Immature natural killer cell (primary cell): ENCODE results near the gene MRPL51. TPM values are rescaled to one million over a fixed set of nuclear protein-coding genes. Genes with fewer than 3 reads are reported as not detected.
"Not testable (repeated sequence)": the region's sequence is repeated elsewhere in the genome, so short reads cannot be mapped to it uniquely, and the experiment has no call there.

Experiments used
- DNase-seq, 3 donors: peaks; one replicate each; pipeline ENCODE4 v3.0.0; 2022; ENCODE audit warnings: mixed read lengths in 1 of 3
- H3K27ac Mint-ChIP-seq, 6 donors: one replicate each; pipeline ENCODE4 v1.8.0; 2020; ENCODE audit warnings: mixed read lengths in 6 of 6, mild to moderate bottlenecking in 5 of 6, inconsistent platforms in 4 of 6, moderate library complexity in 3 of 6
- H3K27me3 Mint-ChIP-seq, 3 donors: one replicate each; pipeline ENCODE4 v1.8.0; 2020 to 2021; ENCODE audit warnings: low read depth in 3 of 3, mild to moderate bottlenecking in 3 of 3, mixed read lengths in 3 of 3, moderate library complexity in 3 of 3, inconsistent platforms in 1 of 3
- H3K36me3 Mint-ChIP-seq, 3 donors: one replicate each; pipeline ENCODE4 v1.8.0; 2020; ENCODE audit warnings: mixed read lengths in 3 of 3, inconsistent platforms in 2 of 3, mild to moderate bottlenecking in 2 of 3
- H3K4me1 Mint-ChIP-seq, 2 donors: one replicate each; pipeline ENCODE4 v1.8.0; 2020; ENCODE audit warnings: inconsistent platforms in 2 of 2, mild to moderate bottlenecking in 2 of 2, mixed read lengths in 2 of 2, moderate library complexity in 1 of 2
- H3K4me3 Mint-ChIP-seq, 5 donors: one replicate each; pipeline ENCODE4 v1.8.0; 2020; ENCODE audit warnings: mild to moderate bottlenecking in 5 of 5, mixed read lengths in 5 of 5, inconsistent platforms in 3 of 5, moderate library complexity in 3 of 5
- H3K9me3 Mint-ChIP-seq, 6 donors: one replicate each; pipeline ENCODE4 v1.8.0; 2020; ENCODE audit warnings: mild to moderate bottlenecking in 6 of 6, mixed read lengths in 6 of 6, inconsistent platforms in 4 of 6, moderate library complexity in 3 of 6
- polyA plus RNA-seq, 3 donors: library from polyadenylated mRNA; unstranded; fragments of 300-500 nt; fragmentation: Illumina TruSeq; gene quantifications; one replicate each; pipeline ENCODE4 v1.2.3, GENCODE V29; 2021

Gene MRPL51
- polyA plus RNA-seq, 3 donors from 2014 or later = 240 to 280 (median 248) TPM

DNA sequence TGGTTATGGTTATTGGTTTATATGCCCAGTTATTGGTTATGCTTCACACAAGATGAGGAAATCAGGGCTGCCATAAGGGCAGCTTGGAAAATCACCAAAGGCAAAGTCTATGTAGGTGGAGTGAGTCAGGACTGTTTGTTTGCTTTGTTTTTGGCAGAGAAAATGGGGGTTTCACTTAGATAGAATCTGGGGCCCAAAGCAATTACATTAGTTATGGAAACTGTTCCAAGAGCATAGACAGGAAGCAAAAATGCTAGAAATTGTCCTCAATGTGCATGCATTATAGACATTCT, 24.8 kb downstream of the MRPL51 start:
- Mint-ChIP-seq H3K9me3 (no peaks in the 10 kb centered on the region), H3K4me3 (peak overlapping the region; percentile 87 to 93 (median 91)), H3K4me1 (peaks cover 57 to 76% of the 10 kb centered on the region in 2 donors), H3K27ac (peak overlapping the region; percentile 59 to 85 (median 68)), H3K36me3 (peaks cover 12 to 22% (median 21%) of the 10 kb centered on the region in 3 donors), H3K27me3 (peaks cover 2 to 14% (median 11%) of the 10 kb centered on the region in 3 donors)
- DNase-seq = no peak

DNA sequence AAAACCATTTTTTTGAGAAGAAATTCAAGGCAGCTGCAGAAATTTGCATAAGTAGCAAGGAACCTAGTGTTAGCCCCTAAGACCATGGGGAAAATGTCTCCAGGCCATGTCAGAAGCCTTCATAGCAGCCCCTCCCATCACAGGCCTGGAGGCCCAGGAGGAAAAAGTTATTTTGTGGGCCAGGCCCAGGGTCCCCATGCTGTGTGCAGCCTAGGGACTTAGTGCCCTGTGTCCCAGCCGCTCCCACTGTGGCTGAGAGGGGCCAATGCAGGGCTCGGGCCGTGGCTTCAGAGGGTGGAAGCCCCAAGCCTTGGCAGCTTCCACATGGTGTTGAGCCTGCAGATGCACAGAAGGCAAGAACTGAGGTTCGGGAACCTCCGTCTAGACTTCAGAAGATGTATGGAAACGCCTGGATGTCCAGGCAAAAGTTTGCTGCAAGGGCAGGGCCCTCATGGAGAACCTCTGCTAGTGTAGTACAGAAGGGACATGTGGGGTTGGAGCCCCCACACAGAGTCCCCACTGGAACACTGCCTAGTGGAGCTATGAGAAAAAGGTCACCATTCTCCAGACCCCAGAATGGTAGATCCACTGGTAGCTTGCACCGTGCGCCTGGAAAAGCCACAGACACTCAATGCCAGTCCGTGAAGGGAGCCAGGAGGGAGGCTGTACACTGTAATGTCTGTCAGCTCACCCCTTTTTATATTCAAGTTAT, 25.3 kb downstream of the MRPL51 start:
- Mint-ChIP-seq H3K27me3 (peaks cover 2 to 15% (median 14%) of the 10 kb centered on the region in 3 donors), H3K27ac (peak overlapping the region in 5 of 6 donors; percentile 59 to 80 (median 72)), H3K4me1 (peaks cover 62 to 82% of the 10 kb centered on the region in 2 donors), H3K36me3 (peaks cover 15 to 26% (median 26%) of the 10 kb centered on the region in 3 donors), H3K4me3 (peak overlapping the region; percentile 30 to 93 (median 87))
- H3K9me3 Mint-ChIP-seq, DNase-seq: not testable (repeated sequence)

DNA sequence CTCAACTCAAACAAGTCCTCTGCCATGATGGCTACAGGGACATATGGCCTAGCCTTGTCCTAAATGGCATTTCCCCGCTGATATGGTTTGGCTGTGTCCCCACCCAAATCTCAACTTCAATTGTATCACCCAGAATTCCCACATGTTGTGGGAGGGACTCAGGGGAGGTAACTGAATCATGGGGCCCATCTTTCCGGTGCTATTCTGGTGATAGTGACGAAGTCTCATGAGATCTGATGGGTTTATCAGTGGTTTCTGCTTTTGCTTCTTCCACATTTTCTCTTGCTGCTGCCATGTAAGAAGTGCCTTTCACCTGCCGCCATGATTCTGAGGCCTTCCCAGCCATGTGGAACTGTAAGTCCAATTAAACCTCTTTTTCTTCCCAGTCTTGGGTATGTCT, 26.3 kb downstream of the MRPL51 start:
- not testable (repeated sequence) for H3K9me3 Mint-ChIP-seq, H3K4me3 Mint-ChIP-seq, DNase-seq
- peak overlapping the region in 5 of 6 donors; percentile 6 to 86 (median 40) for H3K27ac Mint-ChIP-seq
- H3K27me3 Mint-ChIP-seq = peaks cover 6 to 20% (median 17%) of the 10 kb centered on the region in 3 donors
- peaks cover 21 to 34% (median 33%) of the 10 kb centered on the region in 3 donors for H3K36me3 Mint-ChIP-seq
- peaks cover 72 to 91% of the 10 kb centered on the region in 2 donors for H3K4me1 Mint-ChIP-seq

DNA sequence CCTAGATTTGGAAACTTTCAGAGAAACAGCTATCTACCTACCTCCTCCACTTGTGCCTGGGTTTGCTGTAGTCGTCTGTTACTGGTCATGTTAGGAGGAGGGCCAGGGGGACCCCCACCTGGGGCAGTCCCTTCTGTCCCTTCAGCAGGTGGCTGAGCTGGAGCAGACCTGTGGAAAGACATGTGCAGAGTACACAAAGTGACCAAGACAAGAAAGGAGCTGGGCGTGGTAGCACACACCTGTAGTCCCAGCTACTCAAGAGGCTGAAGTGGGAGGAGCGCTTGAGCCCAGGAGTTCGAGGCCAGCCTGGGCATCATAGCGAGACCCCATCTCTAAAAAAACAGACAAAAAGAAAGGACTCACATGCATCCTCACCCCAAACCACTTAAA, 26.9 kb downstream of the MRPL51 start:
- Mint-ChIP-seq H3K27ac (peak overlapping the region in 4 of 6 donors; percentile 6 to 86 (median 50)), H3K27me3 (peaks cover 7 to 21% (median 17%) of the 10 kb centered on the region in 3 donors), H3K4me3 (no peak overlapping the region), H3K36me3 (peaks cover 22 to 39% (median 35%) of the 10 kb centered on the region in 3 donors), H3K9me3 (no peaks in the 10 kb centered on the region), H3K4me1 (peaks cover 75 to 93% of the 10 kb centered on the region in 2 donors)
- DNase-seq = no peak

DNA sequence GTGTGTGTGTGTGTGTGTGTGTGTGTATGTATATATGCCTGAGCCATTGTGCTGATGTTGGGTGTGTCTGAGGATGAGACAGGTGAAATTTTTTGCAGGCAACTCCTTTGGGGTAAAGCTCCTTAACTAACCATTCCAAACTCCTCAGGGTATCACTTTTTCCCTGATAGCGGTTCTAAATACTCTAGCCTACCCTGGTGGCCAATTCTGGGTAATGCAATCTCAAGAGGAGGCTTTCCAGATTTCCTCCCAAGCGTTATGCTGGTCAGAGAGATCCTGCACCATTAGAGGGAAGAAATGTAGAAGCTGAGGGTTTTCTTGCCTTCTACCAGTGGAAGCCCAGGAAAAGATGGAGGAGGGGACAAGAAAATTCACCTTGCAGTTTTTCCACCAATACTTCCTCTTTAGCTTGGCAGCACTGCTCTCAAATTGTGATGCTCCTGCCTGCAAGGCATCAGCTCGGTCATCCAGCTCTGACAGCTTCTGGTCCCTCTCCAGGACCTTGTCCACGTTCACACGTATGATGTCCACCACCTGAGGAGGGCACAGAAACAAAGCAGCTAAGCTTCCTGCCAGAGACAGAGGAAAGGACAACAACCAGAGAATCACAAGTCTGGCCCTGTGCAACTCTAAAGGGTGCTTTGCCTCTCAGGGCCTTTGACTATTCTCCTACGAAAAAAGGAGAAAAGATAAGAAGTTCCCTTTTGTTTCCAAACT, 27.4 kb downstream of the MRPL51 start:
- no peaks in the 10 kb centered on the region for H3K9me3 Mint-ChIP-seq
- peaks cover 77 to 93% of the 10 kb centered on the region in 2 donors for H3K4me1 Mint-ChIP-seq

DNA sequence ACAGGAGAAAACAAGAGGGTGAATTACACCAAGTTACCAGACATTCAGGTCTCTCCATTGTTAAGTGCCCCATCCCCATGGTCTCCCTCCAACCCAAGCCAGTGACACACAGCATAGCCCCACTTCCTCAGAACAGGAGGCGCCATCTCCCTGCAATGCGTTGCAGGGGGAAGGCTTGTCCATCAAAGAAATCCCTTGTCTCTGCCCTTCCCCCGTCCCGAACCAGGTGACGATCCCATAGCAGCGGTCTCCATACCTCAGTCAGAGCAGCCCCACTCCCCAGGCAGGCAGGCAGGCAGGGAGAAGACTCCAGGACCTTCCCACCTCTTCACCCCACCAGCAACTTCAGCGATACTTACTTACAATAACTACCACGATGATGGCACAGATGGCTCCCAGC, 28.5 kb downstream of the MRPL51 start:
- peaks cover 27 to 45% (median 40%) of the 10 kb centered on the region in 3 donors for H3K36me3 Mint-ChIP-seq
- no peaks in the 10 kb centered on the region for H3K9me3 Mint-ChIP-seq
- H3K4me1 Mint-ChIP-seq = peaks cover 73 to 90% of the 10 kb centered on the region in 2 donors
- DNase-seq = no peak
- H3K27me3 Mint-ChIP-seq = peaks cover 6 to 11% (median 8%) of the 10 kb centered on the region in 3 donors
- H3K4me3 Mint-ChIP-seq = peak overlapping the region; percentile 41 to 82 (median 48)
- peak overlapping the region; percentile 97 to 100 (median 99) for H3K27ac Mint-ChIP-seq

More for the DNA sequence above, 27.4 kb downstream of the MRPL51 start:
- DNase-seq = peak; percentile 53 to 58 (median 57)
- Mint-ChIP-seq H3K27ac (peak overlapping the region; percentile 86 to 97 (median 93)), H3K27me3 (peaks cover 6 to 17% (median 16%) of the 10 kb centered on the region in 3 donors), H3K36me3 (peaks cover 27 to 44% (median 40%) of the 10 kb centered on the region in 3 donors), H3K4me3 (peak overlapping the region; percentile 39 to 70 (median 47))

DNA sequence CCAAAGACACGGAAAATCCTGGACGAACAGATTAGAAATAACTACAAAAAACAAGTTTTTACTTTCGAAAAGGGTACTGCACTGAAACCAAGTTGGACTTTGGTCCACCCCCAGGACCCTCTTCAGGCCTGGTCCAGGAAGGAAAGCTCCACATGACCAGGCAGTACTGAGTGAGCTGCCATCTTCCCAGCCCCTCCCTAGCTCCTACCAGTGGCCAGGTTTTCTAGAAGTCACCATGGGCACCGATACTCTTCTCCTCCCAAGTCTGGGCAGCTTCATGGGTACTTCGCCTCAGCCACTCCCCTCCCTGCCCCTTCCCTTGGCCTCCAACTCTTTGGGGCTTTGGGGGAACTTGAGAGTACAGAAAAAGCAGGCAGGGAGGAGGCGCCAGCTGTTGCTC, 29.2 kb downstream of the MRPL51 start:
- H3K27me3 Mint-ChIP-seq = peaks cover 6 to 9% (median 8%) of the 10 kb centered on the region in 3 donors
- H3K36me3 Mint-ChIP-seq = peaks cover 30 to 51% (median 46%) of the 10 kb centered on the region in 3 donors
- H3K9me3 Mint-ChIP-seq = no peaks in the 10 kb centered on the region
- peaks cover 68 to 90% of the 10 kb centered on the region in 2 donors for H3K4me1 Mint-ChIP-seq
- H3K27ac Mint-ChIP-seq = peak overlapping the region; percentile 97 to 100 (median 99)
- DNase-seq = no peak
- H3K4me3 Mint-ChIP-seq = peak overlapping the region; percentile 68 to 87 (median 80)

DNA sequence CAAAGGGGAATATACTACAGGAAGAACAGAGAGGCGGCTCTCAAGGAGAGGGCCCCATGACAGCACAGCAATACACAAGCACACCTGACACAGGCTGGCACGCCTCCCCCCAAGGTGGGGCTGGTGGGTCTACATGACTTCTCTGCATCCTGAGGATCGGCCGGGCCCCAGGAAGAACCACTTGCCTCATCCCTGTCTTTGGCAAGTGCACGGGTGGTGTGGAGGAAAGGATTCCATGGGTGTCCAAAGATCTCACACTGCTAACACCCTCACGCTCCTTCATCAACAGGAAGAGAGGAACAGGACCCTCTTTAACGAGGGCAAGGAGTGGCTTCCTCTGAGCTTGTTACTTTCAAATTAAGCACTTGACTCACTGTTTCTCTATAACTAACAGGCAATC, 29.8 kb downstream of the MRPL51 start:
- Mint-ChIP-seq H3K27me3 (peaks cover 6 to 13% (median 8%) of the 10 kb centered on the region in 3 donors), H3K4me3 (peak overlapping the region; percentile 68 to 87 (median 80)), H3K4me1 (peaks cover 64 to 88% of the 10 kb centered on the region in 2 donors), H3K9me3 (no peaks in the 10 kb centered on the region), H3K36me3 (peaks cover 37 to 58% (median 52%) of the 10 kb centered on the region in 3 donors), H3K27ac (peak overlapping the region; percentile 97 to 100 (median 99))
- DNase-seq = peak in 1 of 3 donors; percentile 24

DNA sequence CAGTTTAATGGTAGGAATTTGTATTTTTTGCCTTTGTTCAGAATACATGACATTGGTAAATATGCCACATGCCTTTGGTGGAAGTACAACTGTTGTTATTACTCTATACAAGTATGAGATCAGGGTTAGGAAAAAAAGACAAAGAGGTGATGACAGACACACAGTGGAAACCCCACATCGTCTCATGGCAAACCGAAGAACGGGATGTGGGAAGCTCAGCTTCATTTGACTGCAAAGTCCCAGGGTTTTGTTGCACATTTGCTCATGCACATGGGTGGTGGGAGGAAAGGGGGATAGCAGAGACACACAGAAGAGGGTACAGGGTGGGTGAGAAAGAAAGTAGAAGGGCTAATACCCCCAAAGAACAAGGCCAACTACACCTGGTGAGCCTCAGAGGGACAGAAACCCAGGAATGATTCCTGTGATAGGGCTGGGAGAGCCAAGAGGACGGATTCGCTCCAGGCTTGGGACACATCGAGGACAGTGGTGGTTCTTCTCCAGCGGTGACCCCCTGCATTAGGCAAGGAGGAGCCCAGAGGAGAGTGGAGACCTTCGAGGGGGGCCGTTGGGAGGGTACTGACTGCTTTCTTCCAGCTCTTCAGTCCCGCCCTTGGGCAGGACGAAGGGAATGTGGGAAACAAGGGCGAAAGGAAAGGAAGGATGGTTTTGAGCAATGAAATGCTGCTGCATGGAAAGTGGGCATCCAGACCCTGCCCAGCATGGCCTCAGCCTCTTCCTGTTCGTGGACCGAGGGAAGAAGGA, 30.6 kb downstream of the MRPL51 start:
- Mint-ChIP-seq H3K9me3 (no peaks in the 10 kb centered on the region), H3K36me3 (peaks cover 38 to 62% (median 52%) of the 10 kb centered on the region in 3 donors), H3K27ac (peak overlapping the region; percentile 97 to 100 (median 99)), H3K27me3 (peaks cover 6 to 13% (median 8%) of the 10 kb centered on the region in 3 donors), H3K4me1 (peaks cover 60 to 81% of the 10 kb centered on the region in 2 donors), H3K4me3 (peak overlapping the region; percentile 71 to 87 (median 80))
- no peak for DNase-seq

DNA sequence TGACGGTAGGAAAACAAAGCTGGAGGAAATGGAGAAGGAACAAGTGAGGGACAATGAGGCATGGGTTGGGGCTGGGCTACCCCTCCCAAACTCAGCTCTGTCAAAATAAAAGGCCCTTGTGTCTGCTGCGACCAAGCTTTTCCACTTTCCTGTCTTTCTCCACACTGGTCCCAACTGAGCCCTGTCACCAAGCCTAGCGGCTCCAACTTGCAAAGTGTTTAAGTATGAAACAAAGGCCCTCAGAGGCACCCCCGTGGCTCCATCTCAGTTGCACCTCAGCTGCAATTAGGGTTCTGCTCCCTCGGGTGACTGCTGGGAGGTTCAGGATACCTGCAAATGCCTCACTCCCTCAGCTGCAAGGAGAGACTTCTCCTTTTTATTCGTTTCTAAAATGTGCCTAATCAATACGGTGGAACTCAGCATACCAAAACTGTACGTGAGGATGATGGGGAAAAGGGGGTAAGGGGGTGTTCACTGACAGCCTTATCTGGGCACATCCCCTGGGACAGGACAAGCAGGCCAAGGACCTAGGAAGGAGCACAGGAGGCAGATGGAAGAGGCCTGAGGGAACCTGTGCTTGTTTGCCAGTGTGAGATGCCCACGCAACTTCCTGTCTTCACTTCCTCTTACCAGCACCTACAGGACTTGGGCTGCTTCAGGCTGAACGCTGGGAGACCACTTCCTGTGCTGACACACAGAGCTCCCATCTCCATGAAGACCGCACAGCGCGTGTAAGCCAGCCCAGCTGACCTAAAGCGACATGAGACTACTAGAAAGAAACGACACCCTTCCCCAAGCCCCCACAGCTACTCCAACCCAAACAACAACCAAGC, 31.4 kb downstream of the MRPL51 start:
- peaks cover 35 to 68% (median 52%) of the 10 kb centered on the region in 3 donors for H3K36me3 Mint-ChIP-seq
- peak; percentile 87 to 89 (median 87) for DNase-seq
- no peaks in the 10 kb centered on the region for H3K9me3 Mint-ChIP-seq
- peak overlapping the region; percentile 97 to 100 (median 99) for H3K27ac Mint-ChIP-seq
- peak overlapping the region; percentile 71 to 87 (median 80) for H3K4me3 Mint-ChIP-seq
- H3K27me3 Mint-ChIP-seq = peaks cover 6 to 13% (median 8%) of the 10 kb centered on the region in 3 donors
- H3K4me1 Mint-ChIP-seq = peaks cover 56 to 73% of the 10 kb centered on the region in 2 donors

DNA sequence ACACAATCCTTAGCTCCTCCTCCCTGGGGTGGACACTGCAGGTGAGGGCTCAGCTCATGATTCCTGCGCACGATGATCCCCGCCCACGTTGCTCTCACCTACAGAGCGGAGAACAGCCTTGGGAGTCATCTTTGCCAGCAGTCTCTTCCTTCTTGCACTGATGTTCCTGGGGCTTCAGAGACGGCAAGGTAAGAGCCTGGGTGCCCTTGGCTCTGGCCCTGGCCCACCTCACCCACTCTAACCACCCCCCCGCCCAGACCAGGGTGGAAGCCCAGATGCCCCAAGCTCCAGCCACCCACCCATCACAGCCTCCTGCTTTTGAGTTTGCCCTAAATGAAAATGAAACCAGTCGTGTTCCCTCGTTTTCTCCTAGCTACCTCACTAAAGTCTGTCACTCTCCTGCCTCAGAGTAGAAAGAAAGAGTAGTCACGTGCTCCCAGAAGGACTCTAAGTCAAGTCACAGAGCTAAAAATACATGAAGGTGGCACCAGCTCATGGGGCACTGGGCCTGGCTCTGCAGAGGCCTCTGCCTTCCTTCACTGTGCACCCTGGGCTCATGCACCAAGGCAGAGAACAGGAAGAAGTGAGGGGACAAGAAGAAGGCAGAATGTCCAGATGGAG, 32.2 kb downstream of the MRPL51 start:
- DNase-seq = peak; percentile 46 to 58 (median 57)
- Mint-ChIP-seq H3K4me3 (peak overlapping the region; percentile 71 to 87 (median 80)), H3K36me3 (peaks cover 38 to 71% (median 50%) of the 10 kb centered on the region in 3 donors), H3K4me1 (peaks cover 58 to 66% of the 10 kb centered on the region in 2 donors), H3K27me3 (peaks cover 6 to 13% (median 8%) of the 10 kb centered on the region in 3 donors), H3K9me3 (no peaks in the 10 kb centered on the region), H3K27ac (peak overlapping the region; percentile 97 to 100 (median 99))

DNA sequence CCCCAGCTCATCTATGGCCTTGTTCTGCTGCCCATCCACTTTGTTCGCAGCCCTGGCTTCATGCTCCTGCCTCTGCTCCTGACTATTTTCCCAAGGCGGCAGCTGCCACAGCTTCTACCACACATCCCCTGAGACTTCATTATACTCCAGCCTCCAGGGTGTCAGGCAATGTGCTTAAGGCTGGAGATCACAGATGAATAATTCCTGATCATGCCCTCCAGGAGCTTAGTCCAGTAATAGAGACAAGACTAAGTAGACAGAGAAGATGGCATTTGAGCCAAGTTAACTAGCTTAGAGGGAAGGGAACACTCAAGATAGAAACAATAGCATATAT, 34.1 kb downstream of the MRPL51 start:
- Mint-ChIP-seq H3K36me3 (peaks cover 40 to 61% (median 46%) of the 10 kb centered on the region in 3 donors), H3K27me3 (peaks cover 6 to 11% (median 6%) of the 10 kb centered on the region in 3 donors), H3K27ac (peak overlapping the region; percentile 69 to 96 (median 86)), H3K4me3 (peak overlapping the region in 1 of 5 donors; percentile 1), H3K4me1 (peaks cover 53 to 55% of the 10 kb centered on the region in 2 donors), H3K9me3 (no peaks in the 10 kb centered on the region)
- no peak for DNase-seq
